GM12878 (cell line): Measurements from ENCODE around the gene SPN. TPM values are rescaled to one million over a fixed set of nuclear protein-coding genes. Genes with fewer than 3 reads are reported as not detected.

Experiments
- polyA plus RNA-seq, 11 experiments: library from polyadenylated mRNA; depleted of rRNA in 4 of 11; unstranded in 6 of 11; stranded (reverse) in 5 of 11; fragments of >200 nt; fragmentation: Nextera tagmentation in 4 of 11; fragmentation: Illumina TruSeq in 1 of 11; extraction: Ambion mirVana in 4 of 11; extraction: Trizol in 1 of 11; gene quantifications; 1 replicate in 1 of 11; 2 replicates in 10 of 11; pipeline versions ENCODE4 v1.2.1 to v1.2.3, GENCODE V29; 2011 to 2016; ENCODE audit warnings: inconsistent platforms in 2 of 11, missing spikeins in 2 of 11, low read depth in 1 of 11
- total RNA-seq, 4 experiments: library from RNA; depleted of rRNA in 3 of 4; stranded (reverse); fragments of >200 nt in 3 of 4; fragmentation: Illumina TruSeq in 1 of 4; extraction: Trizol in 1 of 4; gene quantifications; 2 replicates each; pipeline versions ENCODE4 v1.2.1 to v1.2.3, GENCODE V29; 2013 to 2021

SPN gene
- total and polyA plus RNA-seq, 10 of the 15 experiments (the other 5 are each of a cell fraction or from before 2014, with no cell fraction given) = 16.2 to 173 (median 92.7) TPM

Other genes with a start within 250 kb of the SPN start
Only the 7 nearest of the 15 such genes appear.
- gene QPRT, start 15.9 kb downstream of the SPN start, total RNA-seq (2014; rRNA removed) = 32.1 and 36.4 TPM in 2 replicates
- gene QPRT, start 15.9 kb downstream of the SPN start, total RNA-seq (2014; rRNA removed; fragmentation: Illumina TruSeq; extraction: Trizol) = 15.6 and 16.4 TPM in 2 replicates
- gene QPRT, start 15.9 kb downstream of the SPN start, total RNA-seq (2021) = 34.8 and 35.7 TPM in 2 replicates
- gene QPRT, start 15.9 kb downstream of the SPN start, polyA plus RNA-seq (2011; rRNA removed) = 25.7 and 43.0 TPM in 2 replicates
- 19.2 and 19.9 TPM in 2 replicates for gene QPRT, start 15.9 kb downstream of the SPN start, polyA plus RNA-seq (2014; fragmentation: Illumina TruSeq; extraction: Trizol)
- 1 to 10 TPM; 2.7 to 6.9 TPM for gene QPRT, start 15.9 kb downstream of the SPN start, polyA plus RNA-seq (2014; fragmentation: Nextera tagmentation; extraction: Ambion mirVana)
- 30.1 and 31.3 TPM in 2 replicates for gene QPRT, start 15.9 kb downstream of the SPN start, polyA plus RNA-seq (2014; rRNA removed)
- 10 to 100 TPM; 31.4 to 34.7 TPM for gene QPRT, start 15.9 kb downstream of the SPN start, polyA plus RNA-seq (2016; fragmentation: Nextera tagmentation; extraction: Ambion mirVana)
- 12.4 and 13.3 TPM in 2 replicates for gene C16orf54, start 82.7 kb downstream of the SPN start, total RNA-seq (2014; rRNA removed)
- gene C16orf54, start 82.7 kb downstream of the SPN start, total RNA-seq (2014; rRNA removed; fragmentation: Illumina TruSeq; extraction: Trizol) = 5.8 and 5.9 TPM in 2 replicates
- gene C16orf54, start 82.7 kb downstream of the SPN start, total RNA-seq (2021) = 10.9 and 11.0 TPM in 2 replicates
- gene C16orf54, start 82.7 kb downstream of the SPN start, polyA plus RNA-seq (2011; rRNA removed) = 2.9 and 4.4 TPM in 2 replicates
- 4.1 and 5.2 TPM in 2 replicates for gene C16orf54, start 82.7 kb downstream of the SPN start, polyA plus RNA-seq (2014; fragmentation: Illumina TruSeq; extraction: Trizol)
- 1 to 10 TPM; 2.1 to 2.4 TPM for gene C16orf54, start 82.7 kb downstream of the SPN start, polyA plus RNA-seq (2014; fragmentation: Nextera tagmentation; extraction: Ambion mirVana)
- 6.3 and 7.0 TPM in 2 replicates for gene C16orf54, start 82.7 kb downstream of the SPN start, polyA plus RNA-seq (2014; rRNA removed)
- 1 to 10 TPM; 4.6 to 5.6 TPM for gene C16orf54, start 82.7 kb downstream of the SPN start, polyA plus RNA-seq (2016; fragmentation: Nextera tagmentation; extraction: Ambion mirVana)
- not detected in 2 replicates for gene ZG16, start 115.0 kb downstream of the SPN start, total RNA-seq (2014; rRNA removed)
- gene ZG16, start 115.0 kb downstream of the SPN start, total RNA-seq (2014; rRNA removed; fragmentation: Illumina TruSeq; extraction: Trizol) = not detected in 2 replicates
- gene ZG16, start 115.0 kb downstream of the SPN start, total RNA-seq (2021) = not detected in 2 replicates
- gene ZG16, start 115.0 kb downstream of the SPN start, polyA plus RNA-seq (2011; rRNA removed) = not detected in 2 replicates
- gene ZG16, start 115.0 kb downstream of the SPN start, polyA plus RNA-seq (2014; fragmentation: Illumina TruSeq; extraction: Trizol) = not detected in 2 replicates
- gene ZG16, start 115.0 kb downstream of the SPN start, polyA plus RNA-seq (2014; fragmentation: Nextera tagmentation; extraction: Ambion mirVana) = not detected
- gene ZG16, start 115.0 kb downstream of the SPN start, polyA plus RNA-seq (2014; rRNA removed) = not detected in 2 replicates
- not detected for gene ZG16, start 115.0 kb downstream of the SPN start, polyA plus RNA-seq (2016; fragmentation: Nextera tagmentation; extraction: Ambion mirVana)
- gene KIF22, start 127.5 kb downstream of the SPN start, total RNA-seq (2014; rRNA removed) = 137 and 143 TPM in 2 replicates
- 92.6 and 94.3 TPM in 2 replicates for gene KIF22, start 127.5 kb downstream of the SPN start, total RNA-seq (2014; rRNA removed; fragmentation: Illumina TruSeq; extraction: Trizol)
- 127 TPM in 2 replicates for gene KIF22, start 127.5 kb downstream of the SPN start, total RNA-seq (2021)
- 122 and 158 TPM in 2 replicates for gene KIF22, start 127.5 kb downstream of the SPN start, polyA plus RNA-seq (2011; rRNA removed)
- gene KIF22, start 127.5 kb downstream of the SPN start, polyA plus RNA-seq (2014; fragmentation: Illumina TruSeq; extraction: Trizol) = 115 and 116 TPM in 2 replicates
- gene KIF22, start 127.5 kb downstream of the SPN start, polyA plus RNA-seq (2014; fragmentation: Nextera tagmentation; extraction: Ambion mirVana) = 10 to 100 TPM in 1 of 2 experiments, 1 to 10 TPM in 1; 7.6 to 16.9 TPM
- gene KIF22, start 127.5 kb downstream of the SPN start, polyA plus RNA-seq (2014; rRNA removed) = 142 and 143 TPM in 2 replicates
- 100 to 1,000 TPM; 156 TPM for gene KIF22, start 127.5 kb downstream of the SPN start, polyA plus RNA-seq (2016; fragmentation: Nextera tagmentation; extraction: Ambion mirVana)
- gene MAZ, start 143.3 kb downstream of the SPN start, total RNA-seq (2014; rRNA removed) = 184 and 202 TPM in 2 replicates
- 142 and 158 TPM in 2 replicates for gene MAZ, start 143.3 kb downstream of the SPN start, total RNA-seq (2014; rRNA removed; fragmentation: Illumina TruSeq; extraction: Trizol)
- gene MAZ, start 143.3 kb downstream of the SPN start, total RNA-seq (2021) = 305 and 309 TPM in 2 replicates
- 57.5 and 100 TPM in 2 replicates for gene MAZ, start 143.3 kb downstream of the SPN start, polyA plus RNA-seq (2011; rRNA removed)
- 105 and 184 TPM in 2 replicates for gene MAZ, start 143.3 kb downstream of the SPN start, polyA plus RNA-seq (2014; fragmentation: Illumina TruSeq; extraction: Trizol)
- 10 to 100 TPM; 23.9 to 31.4 TPM for gene MAZ, start 143.3 kb downstream of the SPN start, polyA plus RNA-seq (2014; fragmentation: Nextera tagmentation; extraction: Ambion mirVana)
- 132 and 171 TPM in 2 replicates for gene MAZ, start 143.3 kb downstream of the SPN start, polyA plus RNA-seq (2014; rRNA removed)
- 10 to 100 TPM; 45.1 to 48.9 TPM for gene MAZ, start 143.3 kb downstream of the SPN start, polyA plus RNA-seq (2016; fragmentation: Nextera tagmentation; extraction: Ambion mirVana)
- gene PRRT2, start 148.9 kb downstream of the SPN start, total RNA-seq (2014; rRNA removed) = not detected in 2 replicates
- 0.09 TPM in 1 of 2 replicates, not detected in the other for gene PRRT2, start 148.9 kb downstream of the SPN start, total RNA-seq (2014; rRNA removed; fragmentation: Illumina TruSeq; extraction: Trizol)
- 0.35 and 0.49 TPM in 2 replicates for gene PRRT2, start 148.9 kb downstream of the SPN start, total RNA-seq (2021)
- gene PRRT2, start 148.9 kb downstream of the SPN start, polyA plus RNA-seq (2011; rRNA removed) = 0.10 and 0.12 TPM in 2 replicates
- 0.16 TPM in 1 of 2 replicates, not detected in the other for gene PRRT2, start 148.9 kb downstream of the SPN start, polyA plus RNA-seq (2014; fragmentation: Illumina TruSeq; extraction: Trizol)
- not detected for gene PRRT2, start 148.9 kb downstream of the SPN start, polyA plus RNA-seq (2014; fragmentation: Nextera tagmentation; extraction: Ambion mirVana)
- 0.12 and 0.22 TPM in 2 replicates for gene PRRT2, start 148.9 kb downstream of the SPN start, polyA plus RNA-seq (2014; rRNA removed)
- under 1 TPM; 0.08 to 0.11 TPM for gene PRRT2, start 148.9 kb downstream of the SPN start, polyA plus RNA-seq (2016; fragmentation: Nextera tagmentation; extraction: Ambion mirVana)
- 31.5 and 33.4 TPM in 2 replicates for gene PAGR1, start 152.9 kb downstream of the SPN start, total RNA-seq (2014; rRNA removed)
- gene PAGR1, start 152.9 kb downstream of the SPN start, total RNA-seq (2014; rRNA removed; fragmentation: Illumina TruSeq; extraction: Trizol) = 15.0 and 19.6 TPM in 2 replicates
- 26.5 and 27.2 TPM in 2 replicates for gene PAGR1, start 152.9 kb downstream of the SPN start, total RNA-seq (2021)
- 14.9 and 16.0 TPM in 2 replicates for gene PAGR1, start 152.9 kb downstream of the SPN start, polyA plus RNA-seq (2011; rRNA removed)
- gene PAGR1, start 152.9 kb downstream of the SPN start, polyA plus RNA-seq (2014; fragmentation: Illumina TruSeq; extraction: Trizol) = 4.4 and 11.5 TPM in 2 replicates
- 1 to 10 TPM; 1.1 to 5.5 TPM for gene PAGR1, start 152.9 kb downstream of the SPN start, polyA plus RNA-seq (2014; fragmentation: Nextera tagmentation; extraction: Ambion mirVana)
- 29.6 and 34.5 TPM in 2 replicates for gene PAGR1, start 152.9 kb downstream of the SPN start, polyA plus RNA-seq (2014; rRNA removed)
- 10 to 100 TPM; 44.6 to 57.7 TPM for gene PAGR1, start 152.9 kb downstream of the SPN start, polyA plus RNA-seq (2016; fragmentation: Nextera tagmentation; extraction: Ambion mirVana)